NCI-H524 (cell line): ENCODE data around the gene CAPN1.

Experiments
- DNase-seq, 2 experiments: peaks; one replicate each; lab custom pipeline; 2025; lab: John Stamatoyannopoulos, UW

Gene CAPN1

GRCh38 chr11:65204143-65204542 lies 22.4 kb downstream of the CAPN1 start:
- DNase-seq, result no peak

DNA sequence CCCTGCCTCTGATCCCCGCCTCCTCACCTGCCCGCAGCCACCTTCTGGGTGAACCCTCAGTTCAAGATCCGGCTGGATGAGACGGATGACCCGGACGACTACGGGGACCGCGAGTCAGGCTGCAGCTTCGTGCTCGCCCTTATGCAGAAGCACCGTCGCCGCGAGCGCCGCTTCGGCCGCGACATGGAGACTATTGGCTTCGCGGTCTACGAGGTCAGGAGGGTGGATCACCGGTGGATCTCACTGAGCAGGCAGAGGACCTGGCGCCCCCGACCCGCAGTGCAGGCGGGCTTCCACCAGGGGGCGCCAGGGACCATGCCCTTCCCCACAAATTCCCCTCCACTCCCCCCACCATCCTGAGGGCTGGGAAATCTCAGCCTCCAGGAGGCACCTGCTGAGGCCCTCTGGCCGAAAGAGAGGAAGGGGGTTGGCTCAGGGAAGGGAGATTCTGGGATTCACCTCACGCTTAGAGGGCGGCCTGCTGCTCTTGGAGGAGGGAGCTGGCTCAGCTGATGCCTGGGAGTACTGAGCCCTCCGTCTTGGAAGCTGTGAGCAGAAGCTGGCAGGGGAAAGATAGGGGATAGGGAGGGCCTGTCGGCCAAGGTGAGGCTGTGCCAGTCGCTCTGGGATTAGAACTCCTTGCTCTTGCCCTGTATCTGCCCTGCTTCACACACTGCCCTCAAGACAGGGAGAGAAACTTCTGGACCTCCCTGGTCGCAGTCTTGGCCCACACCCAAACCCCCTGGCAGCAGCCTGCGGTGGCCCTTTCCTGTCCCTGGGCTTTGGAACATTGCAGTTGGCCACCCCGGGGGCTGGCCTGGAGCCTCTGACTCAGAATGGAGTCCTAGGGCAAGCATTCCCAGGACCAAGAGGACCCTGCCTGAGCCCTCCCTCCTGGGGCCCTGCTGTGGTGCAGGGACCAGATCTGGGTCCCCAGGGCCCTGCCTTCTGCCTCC lies 23.2 kb downstream of the CAPN1 start:
- DNase-seq, result peak; percentile 11 to 43

GRCh38 chr11:65205602-65205967 lies 23.9 kb downstream of the CAPN1 start:
- no peak for DNase-seq

GRCh38 chr11:65206441-65206841 lies 24.7 kb downstream of the CAPN1 start:
- DNase-seq, result no peak

DNA sequence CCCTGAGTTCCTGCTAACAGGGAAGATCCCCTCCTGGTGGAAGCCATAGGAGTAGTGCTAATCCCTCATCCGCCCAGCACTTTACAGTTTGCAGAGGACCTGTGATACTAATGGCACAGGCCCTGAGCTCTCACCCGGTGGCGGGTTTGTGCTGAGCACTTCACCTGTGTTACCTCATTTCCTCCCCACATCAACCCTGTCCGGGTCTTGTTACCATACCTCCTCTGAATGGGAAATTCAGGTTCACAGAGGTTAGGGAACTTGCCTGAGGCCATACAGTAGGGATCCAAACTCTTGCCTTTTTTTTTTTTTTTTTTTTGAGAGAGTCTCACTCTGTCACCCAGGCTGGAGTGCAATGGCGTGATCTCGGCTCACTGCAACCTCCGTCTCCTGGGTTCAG lies 25.2 kb downstream of the CAPN1 start:
- no peak for DNase-seq

DNA sequence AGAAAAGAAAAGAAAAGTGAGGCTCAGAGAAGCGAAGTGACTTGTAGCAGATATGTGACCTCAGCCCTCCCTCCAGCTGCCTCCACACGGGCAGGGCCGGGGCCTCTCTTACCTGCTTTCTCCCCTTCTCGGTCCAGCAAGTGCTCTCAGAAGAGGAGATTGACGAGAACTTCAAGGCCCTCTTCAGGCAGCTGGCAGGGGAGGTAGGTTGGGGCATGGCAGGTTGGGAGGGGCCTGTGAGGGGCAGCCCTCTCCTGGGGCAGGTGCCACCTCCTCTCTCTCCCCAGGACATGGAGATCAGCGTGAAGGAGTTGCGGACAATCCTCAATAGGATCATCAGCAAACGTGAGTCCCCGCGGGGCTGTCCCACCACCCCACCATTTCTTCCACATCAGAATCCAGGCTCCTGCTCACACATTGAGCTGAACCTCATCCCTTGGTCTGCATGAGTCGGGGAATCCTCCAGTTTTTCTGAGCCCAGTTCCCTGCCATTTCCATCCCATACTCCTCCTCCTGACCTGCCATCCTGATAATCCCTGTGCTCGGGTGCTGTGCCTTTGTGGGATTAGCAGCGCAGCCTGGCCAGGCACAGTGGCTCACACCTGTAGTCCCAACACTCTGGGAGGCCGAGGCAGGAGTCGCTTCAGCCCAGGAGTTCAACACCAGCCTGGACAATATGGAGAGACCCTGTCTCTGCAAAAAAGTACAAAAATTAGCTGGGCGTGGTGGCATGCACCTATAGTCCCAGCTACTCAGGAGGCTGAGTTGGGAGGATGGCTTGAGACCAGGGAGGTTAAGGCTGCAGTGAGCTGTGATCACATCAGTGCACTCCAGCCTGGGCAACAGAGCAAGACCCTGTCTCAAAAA lies 26.4 kb downstream of the CAPN1 start:
- no peak for DNase-seq

- DNase-seq, result no peak
These were observed 27.3 kb downstream of the CAPN1 start for GRCh38 chr11:65208785-65209710.

DNA sequence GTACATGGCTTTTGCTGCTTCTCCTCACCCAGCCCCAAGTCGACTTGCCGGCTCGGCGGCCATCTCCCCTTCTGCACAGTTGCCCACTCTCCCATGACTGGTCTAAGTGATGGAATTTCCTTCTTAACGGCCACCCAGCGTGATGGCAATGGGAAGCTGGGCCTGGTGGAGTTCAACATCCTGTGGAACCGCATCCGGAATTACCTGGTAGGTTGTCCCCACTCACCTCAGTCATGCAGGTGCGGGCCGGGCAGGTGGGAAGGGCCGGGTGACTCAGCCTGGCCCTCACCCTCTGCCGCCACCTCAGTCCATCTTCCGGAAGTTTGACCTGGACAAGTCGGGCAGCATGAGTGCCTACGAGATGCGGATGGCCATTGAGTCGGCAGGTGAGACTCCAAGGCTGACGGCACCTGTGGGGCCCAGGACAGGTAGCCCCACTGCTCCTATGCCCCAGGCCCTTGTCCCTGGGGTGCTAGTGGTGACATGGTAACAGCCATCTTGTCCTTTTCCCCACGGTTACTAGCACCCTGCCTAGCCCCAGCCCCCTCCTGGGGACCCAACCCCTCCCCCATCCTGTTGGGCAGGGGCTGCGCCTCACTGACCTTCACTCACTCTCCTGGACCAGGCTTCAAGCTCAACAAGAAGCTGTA lies 28.1 kb downstream of the CAPN1 start:
- DNase-seq, result no peak

DNA sequence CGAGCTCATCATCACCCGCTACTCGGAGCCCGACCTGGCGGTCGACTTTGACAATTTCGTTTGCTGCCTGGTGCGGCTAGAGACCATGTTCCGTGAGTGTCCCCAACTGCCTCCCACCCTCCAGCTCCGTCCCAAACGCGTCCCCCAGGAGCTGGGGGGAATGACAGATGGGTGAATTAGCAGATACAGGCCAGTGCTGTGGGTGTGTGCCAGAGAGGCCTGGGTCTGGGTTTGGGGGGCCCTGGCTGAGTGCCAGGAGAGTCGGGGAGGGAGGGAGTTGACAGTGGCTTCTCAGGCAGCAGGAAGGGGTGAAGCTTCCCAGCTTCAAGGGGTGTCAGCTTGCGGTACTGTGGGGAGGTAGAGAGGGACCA lies 28.6 kb downstream of the CAPN1 start:
- DNase-seq, result no peak

DNA sequence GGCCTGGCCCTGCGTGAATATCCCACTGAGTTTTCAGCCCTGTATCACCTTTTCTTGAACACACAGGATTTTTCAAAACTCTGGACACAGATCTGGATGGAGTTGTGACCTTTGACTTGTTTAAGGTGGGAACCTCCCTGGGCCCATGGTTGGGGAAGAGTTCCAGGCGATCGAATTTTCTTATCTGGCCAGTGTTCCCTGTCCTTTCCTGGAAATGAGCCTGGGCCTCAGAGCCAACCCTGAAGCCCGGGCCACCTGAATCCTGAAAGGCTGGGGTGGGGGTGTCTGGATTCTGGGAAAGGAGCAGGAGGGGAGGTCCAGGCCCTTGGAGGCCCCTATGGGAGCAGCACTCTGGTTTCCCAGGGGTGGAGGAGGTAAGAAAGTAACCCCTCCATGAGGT lies 29.0 kb downstream of the CAPN1 start:
- no peak for DNase-seq

DNA sequence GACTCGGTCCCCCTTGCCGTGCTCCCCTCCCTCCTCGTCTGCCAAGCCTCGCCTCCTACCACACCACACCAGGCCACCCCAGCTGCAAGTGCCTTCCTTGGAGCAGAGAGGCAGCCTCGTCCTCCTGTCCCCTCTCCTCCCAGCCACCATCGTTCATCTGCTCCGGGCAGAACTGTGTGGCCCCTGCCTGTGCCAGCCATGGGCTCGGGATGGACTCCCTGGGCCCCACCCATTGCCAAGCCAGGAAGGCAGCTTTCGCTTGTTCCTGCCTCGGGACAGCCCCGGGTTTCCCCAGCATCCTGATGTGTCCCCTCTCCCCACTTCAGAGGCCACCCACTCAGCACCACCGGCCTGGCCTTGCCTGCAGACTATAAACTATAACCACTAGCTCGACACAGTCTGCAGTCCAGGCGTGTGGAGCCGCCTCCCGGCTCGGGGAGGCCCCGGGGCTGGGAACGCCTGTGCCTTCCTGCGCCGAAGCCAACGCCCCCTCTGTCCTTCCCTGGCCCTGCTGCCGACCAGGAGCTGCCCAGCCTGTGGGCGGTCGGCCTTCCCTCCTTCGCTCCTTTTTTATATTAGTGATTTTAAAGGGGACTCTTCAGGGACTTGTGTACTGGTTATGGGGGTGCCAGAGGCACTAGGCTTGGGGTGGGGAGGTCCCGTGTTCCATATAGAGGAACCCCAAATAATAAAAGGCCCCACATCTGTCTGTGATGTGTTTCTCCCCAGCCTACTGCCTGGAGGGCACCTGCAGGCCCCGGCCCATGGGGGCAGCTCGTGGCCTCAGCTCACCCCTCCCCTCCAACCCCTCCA lies 29.8 kb downstream of the CAPN1 start:
- no peak for DNase-seq

DNA sequence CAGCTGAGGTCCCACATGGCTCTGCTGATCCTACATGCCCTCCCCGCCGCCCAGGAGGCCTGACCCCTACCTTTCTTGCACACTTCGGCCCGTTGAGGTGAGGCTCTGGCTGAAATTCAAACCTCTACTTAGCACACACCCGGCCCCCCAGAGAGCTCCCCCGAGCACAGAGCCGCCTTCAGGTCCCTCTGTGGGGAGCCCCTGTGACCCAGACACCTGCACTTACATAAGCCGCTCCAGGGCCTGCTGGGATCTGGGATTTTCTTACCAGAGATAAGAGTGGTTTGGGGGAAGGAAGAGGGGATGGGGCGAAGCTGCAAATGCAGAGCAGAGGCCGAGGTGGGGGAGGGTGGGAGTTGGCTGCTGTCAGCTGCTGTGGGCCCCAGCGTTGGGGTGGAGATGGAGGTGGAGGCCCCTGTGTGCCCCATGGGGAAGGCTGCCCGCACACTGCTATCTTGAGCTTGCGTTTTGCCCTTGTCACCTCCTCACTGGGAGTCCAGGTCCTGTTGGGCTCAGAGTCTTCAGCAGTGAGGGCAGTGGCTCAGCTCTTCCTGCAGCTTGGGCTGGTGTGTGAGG lies 30.6 kb downstream of the CAPN1 start:
- no peak for DNase-seq

- no peak for DNase-seq
These were observed 31.8 kb downstream of the CAPN1 start for GRCh38 chr11:65213322-65214211.

DNA sequence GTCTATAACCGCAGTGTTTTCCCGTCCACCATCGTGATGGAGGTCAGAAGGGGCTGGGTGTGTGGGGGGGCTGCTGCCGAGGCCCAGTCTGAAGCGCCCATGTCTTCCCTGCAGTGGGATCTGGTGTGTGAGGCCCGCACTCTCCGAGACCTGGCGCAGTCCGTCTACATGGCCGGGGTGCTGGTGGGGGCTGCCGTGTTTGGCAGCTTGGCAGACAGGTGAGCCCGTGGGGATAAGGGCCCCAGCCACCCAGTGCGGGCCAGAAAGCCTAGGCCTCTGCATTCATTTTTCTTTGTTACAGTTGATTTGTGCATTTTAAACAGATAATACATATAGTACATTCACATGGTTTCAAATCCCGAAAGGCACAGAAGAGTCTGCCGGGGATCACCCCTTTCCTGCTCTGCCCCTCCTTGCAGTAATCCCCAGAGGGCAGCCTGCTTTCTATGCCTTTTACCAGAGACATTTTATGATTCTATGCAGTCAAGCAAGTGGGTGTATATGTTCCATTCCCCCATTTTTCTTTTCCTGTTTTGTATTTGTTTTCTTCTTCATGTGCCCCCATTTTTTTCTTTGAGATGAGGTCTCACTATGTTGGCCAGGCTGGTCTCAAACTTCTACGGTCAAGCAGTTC lies 32.6 kb downstream of the CAPN1 start:
- no peak for DNase-seq

- DNase-seq, result no peak
These were observed 33.8 kb downstream of the CAPN1 start for GRCh38 chr11:65215441-65216076.

- DNase-seq, result no peak
These were observed 35.1 kb downstream of the CAPN1 start for GRCh38 chr11:65216830-65217229.

GRCh38 chr11:65217441-65218423 lies 36.0 kb downstream of the CAPN1 start:
- no peak for DNase-seq
